Measurements from ENCODE around the gene SH3TC2.

Gene SH3TC2

DNA sequence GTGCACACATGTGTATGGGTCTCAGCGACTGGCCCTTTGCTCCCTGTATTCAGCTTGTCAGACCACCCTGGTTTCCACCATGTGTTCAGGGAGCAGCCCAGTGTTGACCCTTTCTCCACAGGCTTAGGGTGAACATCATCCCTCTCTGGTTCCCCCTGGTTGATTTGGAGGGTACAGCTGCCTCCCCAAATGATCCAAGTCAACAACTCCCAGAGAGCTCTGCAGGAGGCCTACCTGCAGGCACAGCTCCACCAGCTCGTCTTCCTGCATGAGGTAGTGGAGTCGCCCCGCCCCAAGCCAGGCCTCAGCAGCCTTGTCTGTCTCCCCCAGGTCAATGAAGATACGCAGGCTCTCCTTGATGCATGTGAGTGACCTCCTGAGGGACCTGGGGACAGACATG, 50.5 kb downstream of the SH3TC2 start:
- intact Hi-C loops (cut with micrococcal nuclease): no loop called here
- H3K27me3 Mint-ChIP-seq: no peaks in the 10 kb centered on the region

DNA sequence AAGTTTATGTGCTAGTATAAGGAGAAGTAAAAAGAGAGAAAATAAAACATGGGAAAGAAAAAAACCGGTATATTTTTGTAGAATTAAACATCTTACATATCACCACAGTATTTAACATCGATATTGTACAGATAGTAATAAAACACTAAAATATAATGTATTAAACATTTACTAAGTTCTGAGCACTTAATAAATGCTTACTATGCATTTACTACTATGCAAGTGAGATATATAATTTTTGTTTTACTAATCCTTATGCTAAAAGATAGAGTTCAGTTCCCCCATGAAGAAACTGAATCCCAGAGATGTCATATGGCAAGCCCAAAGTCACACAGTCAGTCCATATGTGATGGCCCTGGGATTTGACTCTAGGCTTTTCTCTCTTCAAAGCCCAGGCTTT, 51.1 kb downstream of the SH3TC2 start:
- intact Hi-C loops (cut with micrococcal nuclease): no loop called here
- Mint-ChIP-seq H3K27ac (no peak overlapping the region), H3K4me3 (no peak overlapping the region), H3K27me3 (no peaks in the 10 kb centered on the region), H3K9me3 (no peaks in the 10 kb centered on the region), H3K36me3 (ENCODE audit: low read depth) (no peaks in the 10 kb centered on the region), H3K4me1 (ENCODE audit: low read depth) (no peaks in the 10 kb centered on the region)

More for the DNA sequence above, 50.5 kb downstream of the SH3TC2 start:
- Mint-ChIP-seq H3K9me3 (no peaks in the 10 kb centered on the region), H3K36me3 (ENCODE audit: low read depth) (no peaks in the 10 kb centered on the region), H3K27ac (no peak overlapping the region), H3K4me3 (no peak overlapping the region), H3K4me1 (ENCODE audit: low read depth) (no peaks in the 10 kb centered on the region)

DNA sequence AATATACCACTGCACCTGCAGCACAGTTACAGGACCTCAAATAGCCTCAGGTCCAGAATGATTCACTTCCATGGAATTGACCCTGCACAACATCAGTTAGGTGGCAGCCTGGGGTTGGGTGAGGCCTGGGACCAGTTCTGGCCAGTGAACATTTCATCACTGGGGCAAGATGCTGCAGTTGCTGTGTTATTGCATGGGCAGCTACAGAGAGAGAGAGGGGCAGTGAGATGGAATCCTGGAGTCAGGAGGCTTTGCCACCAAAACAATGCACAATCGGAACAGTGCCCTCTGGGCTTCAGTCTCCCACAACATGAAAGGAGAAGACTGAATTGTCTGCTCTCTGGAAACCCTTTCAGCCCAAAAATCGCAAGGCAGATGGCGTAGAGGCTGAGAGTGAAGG, 51.8 kb downstream of the SH3TC2 start:
- Mint-ChIP-seq H3K27ac (no peak overlapping the region), H3K4me3 (no peak overlapping the region), H3K27me3 (no peaks in the 10 kb centered on the region), H3K4me1 (ENCODE audit: low read depth) (no peaks in the 10 kb centered on the region), H3K36me3 (ENCODE audit: low read depth) (no peaks in the 10 kb centered on the region), H3K9me3 (no peaks in the 10 kb centered on the region)
- intact Hi-C loops (cut with micrococcal nuclease): no loop called here

DNA sequence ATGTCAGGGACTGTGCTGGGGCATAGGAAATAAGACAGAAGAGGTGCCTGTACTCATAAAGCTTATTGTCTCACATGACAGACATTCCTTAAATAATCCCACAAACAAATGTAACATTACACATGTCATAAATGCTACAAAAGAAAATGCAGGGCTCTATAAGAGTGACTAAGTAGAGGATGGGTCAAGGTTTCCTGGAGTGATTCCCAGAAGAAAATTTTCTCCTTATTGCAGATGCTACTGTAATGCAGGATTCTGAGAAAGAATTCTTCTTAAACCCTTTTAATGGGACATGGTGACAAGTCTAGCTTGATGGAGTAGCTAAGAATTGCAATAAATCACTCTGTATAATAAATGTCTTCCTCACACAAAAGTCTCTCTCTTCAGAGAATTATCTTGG, 55.7 kb downstream of the SH3TC2 start:
- Mint-ChIP-seq H3K36me3 (ENCODE audit: low read depth) (no peaks in the 10 kb centered on the region), H3K27me3 (no peaks in the 10 kb centered on the region), H3K4me1 (ENCODE audit: low read depth) (no peaks in the 10 kb centered on the region), H3K4me3 (no peak overlapping the region), H3K27ac (no peak overlapping the region), H3K9me3 (no peaks in the 10 kb centered on the region)
- intact Hi-C loops (cut with micrococcal nuclease): no loop called here

DNA sequence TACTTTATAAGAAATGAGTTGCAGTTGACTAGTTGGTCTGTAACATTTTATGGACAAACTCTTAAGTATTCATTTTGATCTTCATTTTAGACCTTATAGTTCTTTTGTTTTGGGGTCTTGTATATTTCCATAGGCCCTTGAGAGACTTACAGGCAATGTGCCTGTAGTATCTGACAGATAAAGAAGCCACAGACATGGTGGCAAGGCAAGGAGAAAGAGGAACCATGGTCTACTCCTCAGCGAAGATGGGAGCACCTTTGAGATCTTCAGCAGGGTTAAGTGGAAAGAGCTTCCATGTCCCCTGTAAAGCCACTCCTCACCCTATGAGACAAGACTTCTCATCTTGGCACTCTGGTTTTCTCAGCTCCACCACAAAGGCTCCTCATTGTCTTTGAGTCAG, 56.4 kb downstream of the SH3TC2 start:
- H3K9me3 Mint-ChIP-seq: no peaks in the 10 kb centered on the region
- no peaks in the 10 kb centered on the region for H3K36me3 Mint-ChIP-seq (ENCODE audit: low read depth)
- no peak overlapping the region for H3K4me3 Mint-ChIP-seq
- H3K27ac Mint-ChIP-seq: no peak overlapping the region
- H3K27me3 Mint-ChIP-seq: no peaks in the 10 kb centered on the region
- no peaks in the 10 kb centered on the region for H3K4me1 Mint-ChIP-seq (ENCODE audit: low read depth)
- intact Hi-C loops (cut with micrococcal nuclease): no loop called here

DNA sequence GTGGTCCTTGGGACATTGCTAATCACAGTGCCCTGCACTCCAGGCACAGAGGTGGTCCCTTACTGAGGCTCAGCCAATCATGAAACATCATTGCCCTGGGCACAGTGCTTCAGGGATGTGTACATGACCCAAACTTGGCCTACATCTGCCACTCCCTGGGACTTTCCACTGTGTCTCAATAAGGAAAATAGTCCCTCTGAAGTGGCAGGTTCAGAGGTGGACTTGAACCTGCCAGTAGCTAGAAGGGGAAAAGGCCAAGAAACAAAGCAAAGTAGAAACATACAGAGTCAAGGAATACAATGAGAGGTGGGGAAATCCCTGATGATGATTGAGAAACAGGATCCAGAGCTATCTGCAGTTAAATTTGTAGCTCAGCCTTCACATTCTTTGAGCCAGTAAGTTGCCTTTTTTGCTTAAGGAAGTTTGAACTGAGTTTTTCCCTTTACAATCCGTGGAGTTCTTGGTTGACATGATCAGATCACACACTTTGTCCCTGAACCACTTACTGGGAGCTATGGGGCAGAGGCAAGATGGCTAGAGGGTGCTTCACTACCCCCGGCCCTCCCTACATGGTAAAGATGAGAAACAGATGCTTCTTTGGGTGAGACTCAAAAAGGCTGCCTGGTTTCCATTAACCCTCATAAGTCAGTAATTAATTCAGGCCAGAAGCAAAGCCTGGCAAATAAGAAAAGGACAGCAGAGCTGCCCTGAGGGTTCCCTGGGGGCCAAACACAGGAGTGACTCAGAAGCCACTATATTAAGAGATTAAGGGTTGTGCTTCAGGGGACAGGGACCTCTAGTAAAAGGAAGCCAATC, 57.6 kb downstream of the SH3TC2 start:
- Mint-ChIP-seq H3K4me3 (no peak overlapping the region), H3K27ac (no peak overlapping the region), H3K9me3 (no peaks in the 10 kb centered on the region), H3K27me3 (no peaks in the 10 kb centered on the region), H3K4me1 (ENCODE audit: low read depth) (no peaks in the 10 kb centered on the region), H3K36me3 (ENCODE audit: low read depth) (no peaks in the 10 kb centered on the region)
- intact Hi-C loops (cut with micrococcal nuclease): no loop called here

DNA sequence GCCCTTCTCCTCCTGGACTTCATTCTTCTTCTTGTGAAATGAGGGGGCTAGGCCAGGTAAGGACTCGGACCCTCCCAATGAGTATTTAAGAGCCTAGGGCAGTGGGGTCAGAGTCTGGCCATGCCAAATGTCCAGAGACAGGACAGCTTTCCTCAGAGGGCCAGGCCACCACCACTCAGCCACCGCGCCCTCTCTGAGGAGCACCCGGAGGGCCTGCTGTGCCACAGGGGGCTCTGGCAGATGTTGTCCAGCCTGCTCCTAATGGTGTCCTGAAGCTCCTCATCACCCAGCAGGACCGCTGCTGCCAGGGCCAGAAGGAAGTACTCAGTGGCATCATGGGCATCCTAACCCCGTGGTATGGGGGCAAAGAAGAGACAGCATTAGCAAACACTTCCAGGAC, 58.3 kb downstream of the SH3TC2 start:
- H3K9me3 Mint-ChIP-seq: no peaks in the 10 kb centered on the region
- no peak overlapping the region for H3K27ac Mint-ChIP-seq
- H3K36me3 Mint-ChIP-seq (ENCODE audit: low read depth): no peaks in the 10 kb centered on the region
- no peaks in the 10 kb centered on the region for H3K4me1 Mint-ChIP-seq (ENCODE audit: low read depth)
- no peak overlapping the region for H3K4me3 Mint-ChIP-seq
- intact Hi-C loops (cut with micrococcal nuclease): no loop called here
- no peaks in the 10 kb centered on the region for H3K27me3 Mint-ChIP-seq

DNA sequence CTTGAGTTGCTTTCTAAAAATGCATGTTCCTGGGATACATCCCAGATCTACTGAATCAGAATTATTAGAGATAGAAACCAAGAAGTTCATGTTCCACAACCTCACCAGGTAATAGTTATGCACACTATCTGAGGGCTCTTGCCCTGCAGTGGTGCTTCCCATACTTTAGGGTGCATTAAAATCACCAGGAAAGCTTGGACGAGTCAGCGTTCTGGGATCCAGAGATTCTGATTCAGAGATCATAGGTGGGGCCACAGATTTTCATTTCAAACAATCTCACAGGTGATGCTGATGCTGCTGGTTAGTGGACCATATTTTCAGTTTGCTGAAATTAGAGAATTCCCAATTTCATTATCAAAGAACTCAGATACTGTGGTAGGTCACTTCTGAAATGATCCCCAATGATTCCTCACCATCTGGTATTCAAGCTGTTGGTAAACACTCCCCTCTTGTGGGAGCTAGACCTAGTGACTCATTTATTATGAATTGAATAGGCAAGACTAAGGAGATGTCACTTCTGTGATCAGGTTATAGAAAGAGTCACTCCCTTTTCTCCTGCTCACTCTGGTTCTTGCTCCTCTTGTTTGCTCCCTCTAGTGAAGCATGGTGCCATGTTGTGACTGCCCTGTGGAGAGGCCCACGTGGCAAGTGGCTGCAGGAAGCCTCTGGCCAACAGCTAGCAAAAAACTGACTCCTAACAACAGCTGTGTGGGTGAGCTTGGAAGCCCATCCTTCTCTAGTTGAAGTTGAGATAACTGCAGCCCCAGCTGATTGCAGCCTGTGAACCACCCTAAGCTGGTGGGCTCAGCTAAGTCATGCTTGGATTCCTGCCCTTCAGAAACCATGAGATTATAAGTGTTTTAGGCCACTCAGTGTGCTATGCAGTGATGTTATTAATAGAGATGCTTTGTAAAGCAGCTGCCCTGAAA, 59.8 kb downstream of the SH3TC2 start:
- no peak overlapping the region for H3K27ac Mint-ChIP-seq
- intact Hi-C loops (cut with micrococcal nuclease): no loop called here
- H3K4me3 Mint-ChIP-seq: no peak overlapping the region
- H3K4me1 Mint-ChIP-seq (ENCODE audit: low read depth): no peaks in the 10 kb centered on the region
- H3K9me3 Mint-ChIP-seq: no peaks in the 10 kb centered on the region
- H3K27me3 Mint-ChIP-seq: no peaks in the 10 kb centered on the region
- no peaks in the 10 kb centered on the region for H3K36me3 Mint-ChIP-seq (ENCODE audit: low read depth)

DNA sequence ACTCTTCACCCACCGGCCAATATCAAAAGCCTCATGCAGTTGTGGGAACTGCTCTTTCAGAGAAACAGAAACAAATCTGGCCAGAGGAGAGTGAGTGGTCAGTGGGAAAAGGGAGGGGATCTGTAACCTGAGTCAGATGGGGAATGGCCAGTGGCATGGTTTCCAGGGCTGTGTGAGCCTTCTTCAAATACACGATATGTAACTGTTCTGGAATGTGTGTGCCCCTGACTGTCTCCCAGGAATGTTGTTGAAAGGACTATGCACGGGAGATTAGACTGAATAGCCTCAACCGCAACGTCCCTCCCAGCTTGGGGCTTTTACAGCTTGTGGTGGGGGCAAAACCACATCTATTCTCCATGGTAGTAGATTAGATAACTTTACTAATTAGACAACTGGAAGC, 60.8 kb downstream of the SH3TC2 start:
- Mint-ChIP-seq H3K4me3 (no peak overlapping the region), H3K36me3 (ENCODE audit: low read depth) (no peaks in the 10 kb centered on the region), H3K4me1 (ENCODE audit: low read depth) (peaks cover 3% of the 10 kb centered on the region), H3K27me3 (no peaks in the 10 kb centered on the region), H3K27ac (no peak overlapping the region), H3K9me3 (no peaks in the 10 kb centered on the region)
- intact Hi-C loops (cut with micrococcal nuclease): no loop called here

DNA sequence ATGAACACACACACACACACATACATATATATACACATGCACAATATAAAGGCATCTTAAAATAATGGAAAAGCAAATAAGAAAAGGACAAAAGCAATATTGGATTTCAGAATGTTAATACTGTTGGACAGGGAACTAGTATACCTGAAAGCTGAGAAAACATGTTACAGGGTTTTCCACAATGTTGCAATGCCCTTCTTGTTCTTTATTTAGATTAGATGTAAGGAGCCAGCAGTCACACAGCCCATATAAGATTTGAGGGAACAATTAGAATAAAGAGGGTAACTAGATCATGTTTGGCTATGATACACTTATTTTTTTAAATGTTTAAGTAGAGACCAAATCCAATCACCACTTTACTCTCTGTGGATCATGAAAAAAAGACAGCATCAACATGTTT, 61.7 kb downstream of the SH3TC2 start:
- Mint-ChIP-seq H3K4me3 (no peak overlapping the region), H3K9me3 (no peaks in the 10 kb centered on the region), H3K27me3 (no peaks in the 10 kb centered on the region), H3K4me1 (ENCODE audit: low read depth) (peaks cover 5% of the 10 kb centered on the region), H3K27ac (no peak overlapping the region), H3K36me3 (ENCODE audit: low read depth) (no peaks in the 10 kb centered on the region)
- intact Hi-C loops (cut with micrococcal nuclease): no loop called here

DNA sequence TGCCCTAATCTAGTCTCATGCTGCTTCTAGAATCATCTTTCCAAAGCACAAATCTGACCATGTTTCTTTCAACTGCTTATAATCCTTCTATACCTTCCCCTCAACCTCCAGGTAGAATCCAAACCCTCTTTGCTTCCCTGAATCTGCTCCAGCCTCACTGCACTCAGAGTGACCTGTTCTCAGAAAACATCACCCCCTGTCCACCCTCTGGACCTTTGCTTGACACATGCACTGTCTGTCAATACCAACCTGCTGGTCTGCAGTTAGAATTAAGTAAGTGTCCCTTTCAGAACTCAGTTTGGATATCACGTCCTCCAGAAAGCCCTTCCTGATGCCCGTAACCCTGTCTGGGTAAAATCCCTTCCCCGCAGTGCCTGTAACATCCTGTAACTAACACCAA, 63.1 kb downstream of the SH3TC2 start:
- no peaks in the 10 kb centered on the region for H3K36me3 Mint-ChIP-seq (ENCODE audit: low read depth)
- no peak overlapping the region for H3K4me3 Mint-ChIP-seq
- H3K27me3 Mint-ChIP-seq: peaks cover under 1% of the 10 kb centered on the region
- intact Hi-C loops (cut with micrococcal nuclease): loop anchor here (5.0 kb wide), 1 partner anchor 113 kb away; no protein-coding TSS in a partner anchor
- H3K27ac Mint-ChIP-seq: no peak overlapping the region
- peaks cover 5% of the 10 kb centered on the region for H3K4me1 Mint-ChIP-seq (ENCODE audit: low read depth)
- H3K9me3 Mint-ChIP-seq: no peaks in the 10 kb centered on the region

DNA sequence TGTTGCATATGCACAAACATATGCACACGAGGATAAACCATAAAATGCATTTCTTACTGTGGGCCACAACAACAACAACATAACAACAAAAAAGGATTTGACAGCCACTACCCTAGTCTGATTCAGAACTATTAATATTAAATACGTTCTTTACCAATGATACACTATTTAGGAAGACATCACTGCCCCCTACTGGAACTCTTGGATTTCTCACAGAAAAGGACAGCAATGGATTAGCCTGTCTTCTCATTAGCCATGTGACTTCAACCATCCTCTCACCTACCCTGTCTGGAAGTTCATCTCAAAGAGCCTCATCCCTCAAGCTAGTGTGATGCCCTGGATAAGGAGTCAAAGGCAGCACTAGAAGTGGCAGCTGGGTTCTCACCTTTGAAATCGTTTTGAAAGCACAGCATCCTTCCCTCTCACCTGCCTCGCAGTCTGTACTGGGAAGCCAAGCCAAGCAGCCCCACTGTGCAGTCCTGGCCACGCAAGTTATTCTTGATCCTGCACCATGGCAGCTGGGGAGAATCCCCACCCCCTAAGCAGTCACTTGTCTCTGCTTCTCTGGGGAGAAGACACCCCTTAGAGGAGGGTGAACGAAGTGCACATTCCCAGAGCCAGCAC, 64.6 kb downstream of the SH3TC2 start:
- Mint-ChIP-seq H3K36me3 (ENCODE audit: low read depth) (no peaks in the 10 kb centered on the region), H3K27ac (no peak overlapping the region), H3K4me1 (ENCODE audit: low read depth) (peaks cover 5% of the 10 kb centered on the region), H3K4me3 (no peak overlapping the region), H3K9me3 (no peaks in the 10 kb centered on the region), H3K27me3 (peaks cover 3% of the 10 kb centered on the region)
- intact Hi-C loops (cut with micrococcal nuclease): loop anchor here (1.0 to 5.0 kb wide), 2 partner anchors 114 to 265 kb away; no protein-coding TSS in a partner anchor

DNA sequence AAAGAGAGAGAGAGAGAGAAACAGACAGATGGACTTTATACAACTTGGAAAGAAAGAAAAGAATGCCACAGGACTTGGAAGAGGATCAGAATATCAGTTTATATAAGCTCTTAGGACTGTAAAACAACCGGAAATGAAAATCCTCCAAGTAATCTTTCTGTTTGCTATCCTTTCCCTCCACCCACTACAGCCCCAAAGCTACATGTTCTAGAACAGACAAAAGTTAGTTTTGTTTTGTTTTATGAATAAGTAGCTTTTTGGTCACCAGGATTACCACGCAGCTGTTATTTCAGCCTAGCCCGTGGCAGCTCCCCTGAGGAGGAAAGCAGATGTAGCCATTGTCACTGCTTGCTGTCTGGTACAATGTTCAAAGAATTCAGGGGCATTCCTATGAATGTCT, 66.6 kb downstream of the SH3TC2 start:
- no peaks in the 10 kb centered on the region for H3K36me3 Mint-ChIP-seq (ENCODE audit: low read depth)

DNA sequence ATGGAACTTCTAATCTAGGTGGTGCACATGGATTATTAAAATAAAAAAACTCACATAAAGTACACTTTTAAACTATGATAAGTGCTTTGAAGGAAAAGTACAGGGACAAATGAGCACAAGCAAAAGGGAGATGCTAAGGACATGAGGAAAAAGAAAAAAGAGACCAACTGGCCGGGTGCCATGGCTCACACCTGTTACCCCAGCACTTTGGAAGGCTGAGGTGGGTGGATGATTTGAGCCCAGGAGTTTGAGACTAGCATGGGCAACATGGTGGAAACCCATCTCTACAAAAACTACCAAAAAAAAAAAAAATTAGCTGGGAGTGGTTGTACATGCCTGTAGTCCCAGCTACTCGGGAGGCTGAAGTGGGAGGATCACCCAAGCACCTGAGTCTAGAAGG, 67.1 kb downstream of the SH3TC2 start:
- Mint-ChIP-seq H3K4me3 (no peak overlapping the region), H3K4me1 (ENCODE audit: low read depth) (peaks cover 5% of the 10 kb centered on the region), H3K36me3 (ENCODE audit: low read depth) (no peaks in the 10 kb centered on the region), H3K27me3 (peaks cover 3% of the 10 kb centered on the region), H3K9me3 (no peaks in the 10 kb centered on the region), H3K27ac (no peak overlapping the region)
- intact Hi-C loops (cut with micrococcal nuclease): loop anchor here (5.0 kb wide), 1 partner anchor 117 kb away; no protein-coding TSS in a partner anchor

More for the DNA sequence above, 66.6 kb downstream of the SH3TC2 start:
- Mint-ChIP-seq H3K27ac (no peak overlapping the region), H3K4me1 (ENCODE audit: low read depth) (peaks cover 5% of the 10 kb centered on the region), H3K27me3 (peaks cover 3% of the 10 kb centered on the region), H3K9me3 (no peaks in the 10 kb centered on the region), H3K4me3 (no peak overlapping the region)
- intact Hi-C loops (cut with micrococcal nuclease): loop anchor here (5.0 kb wide), 1 partner anchor 116 kb away; no protein-coding TSS in a partner anchor

Data from dendritic cell treated with granulocyte-macrophage colony-stimulating factor and Interleukin-4, amounts not matched to agents 40 ng/mL and 50 ng/mL, for 4 days (primary cell).